Uterus (tissue), 2 donors: Measurements from ENCODE around the gene AP1G1.

Experiments used
- CTCF ChIP-seq, 4 experiments: fragments of 200-600 bp in 2 of 4; fragments of 450-650 bp in 2 of 4; sonication (generic) in 2 of 4; IDR thresholded peaks; one replicate each; pipeline ENCODE4 v1.5.1; 2016 to 2019; ENCODE audit warnings: antibody characterized with exemption in 4 of 4, mild to moderate bottlenecking in 2 of 4, moderate library complexity in 1 of 4
- POLR2A ChIP-seq, 2 donors: fragments of 450-650 bp; IDR thresholded peaks; one replicate each; pipeline ENCODE4 v1.6.1; 2016; ENCODE audit warnings: antibody characterized with exemption in 2 of 2, mild to moderate bottlenecking in 1 of 2, moderate library complexity in 1 of 2

- TF ChIP-seq CTCF (IDR thresholded peaks at IDR 0.05) (no peak), POLR2A (IDR thresholded peaks at IDR 0.05) (no peak)
Measured at GRCh38 chr16:71681360-71681759, 127.3 kb downstream of the AP1G1 start.
